NCI-H82 treated with DMSO at 0.1 percent for 48 hours (cell line): ENCODE data around the gene ACVR1.
A peak's percentile ranks its signal among the peaks of the same experiment; 100 is the strongest.
"Not testable (repeated sequence)": the region's sequence is repeated elsewhere in the genome, so short reads cannot be mapped to it uniquely, and the experiment has no call there.

Source experiments
- DNase-seq: peaks from one replicate; lab custom pipeline; 2025; ENCODE audit not compliant: unreplicated experiment; lab: John Stamatoyannopoulos, UW

Gene ACVR1

GRCh38 chr2:157761520-157761919 is 114.6 kb downstream of the ACVR1 start:
- DNase-seq = no peak

GRCh38 chr2:157760949-157761348 is 115.2 kb downstream of the ACVR1 start:
- DNase-seq = no peak

- no peak for DNase-seq
Observed at GRCh38 chr2:157759855-157760254, 116.3 kb downstream of the ACVR1 start.

GRCh38 chr2:157758586-157758985 is 117.5 kb downstream of the ACVR1 start:
- DNase-seq = no peak

- DNase-seq = no peak
Observed at GRCh38 chr2:157757500-157757899, 118.6 kb downstream of the ACVR1 start.

- not testable (repeated sequence) for DNase-seq
Observed at GRCh38 chr2:157756447-157756846, 119.7 kb downstream of the ACVR1 start.

GRCh38 chr2:157751462-157752058 is 124.6 kb downstream of the ACVR1 start:
- DNase-seq = peak; percentile 13

- DNase-seq = no peak
Observed at GRCh38 chr2:157749684-157750083, 126.4 kb downstream of the ACVR1 start.

GRCh38 chr2:157748371-157749142 is 127.6 kb downstream of the ACVR1 start:
- DNase-seq = no peak

- no peak for DNase-seq
Observed at GRCh38 chr2:157747695-157748370, 128.3 kb downstream of the ACVR1 start.

GRCh38 chr2:157747280-157747679 is 128.8 kb downstream of the ACVR1 start:
- no peak for DNase-seq

GRCh38 chr2:157746234-157746950 is 129.7 kb downstream of the ACVR1 start:
- DNase-seq = no peak

- DNase-seq = no peak
Observed at GRCh38 chr2:157744571-157745076, 131.5 kb downstream of the ACVR1 start.

GRCh38 chr2:157743051-157743450 is 133.1 kb downstream of the ACVR1 start:
- DNase-seq = no peak

GRCh38 chr2:157741819-157742484 is 134.2 kb downstream of the ACVR1 start:
- DNase-seq = no peak

- DNase-seq = no peak
Observed at GRCh38 chr2:157737656-157738055, 138.5 kb downstream of the ACVR1 start.

GRCh38 chr2:157735532-157735931 is 140.6 kb downstream of the ACVR1 start:
- no peak for DNase-seq

GRCh38 chr2:157733263-157733662 is 142.9 kb downstream of the ACVR1 start:
- no peak for DNase-seq

GRCh38 chr2:157732596-157732995 is 143.5 kb downstream of the ACVR1 start:
- no peak for DNase-seq

- DNase-seq = no peak
Observed at GRCh38 chr2:157727693-157728092, 148.4 kb downstream of the ACVR1 start.

GRCh38 chr2:157726946-157727345 is 149.2 kb downstream of the ACVR1 start:
- DNase-seq = no peak
